AG09319 (cell line): Measurements from ENCODE around the gene ISG20L2.

Source experiments
- DNase-seq: peaks from one replicate; pipeline ENCODE4 v3.0.0-alpha.2; 2010; ENCODE audit warnings: low read depth; ENCODE audit errors: extremely low read depth
- CTCF ChIP-seq: IDR thresholded peaks from 2 replicates; pipeline ENCODE4 v1.5.1; 2011; ENCODE audit warnings: low read depth, mild to moderate bottlenecking, inconsistent platforms, low read length, moderate library complexity

Gene ISG20L2

GRCh38 chr1:156721131-156721530 lies 7.4 kb downstream of the ISG20L2 start:
- TF ChIP-seq CTCF, result no peak
- DNase-seq, result no peak

- no peak for TF ChIP-seq CTCF
- no peak for DNase-seq
Observed at GRCh38 chr1:156717351-156717750, 11.2 kb downstream of the ISG20L2 start.

GRCh38 chr1:156714830-156715229 lies 13.7 kb downstream of the ISG20L2 start:
- no peak for TF ChIP-seq CTCF
- no peak for DNase-seq

GRCh38 chr1:156712626-156713025 lies 15.9 kb downstream of the ISG20L2 start:
- no peak for TF ChIP-seq CTCF
- no peak for DNase-seq

GRCh38 chr1:156711011-156711817 lies 17.4 kb downstream of the ISG20L2 start:
- TF ChIP-seq CTCF, result no peak
- no peak for DNase-seq

GRCh38 chr1:156709757-156710489 lies 18.6 kb downstream of the ISG20L2 start:
- no peak for TF ChIP-seq CTCF
- DNase-seq, result no peak

GRCh38 chr1:156709031-156709430 lies 19.5 kb downstream of the ISG20L2 start:
- no peak for TF ChIP-seq CTCF
- DNase-seq, result no peak
